HFFc6 (cell line): ENCODE data around the gene HSPA9. TPM values are rescaled to one million over a fixed set of nuclear protein-coding genes. Genes with fewer than 3 reads are reported as not detected.

Experiments
- DNase-seq: peaks from one replicate; pipeline ENCODE4 v3.0.0-alpha.2; 2018
- H3K27ac Mint-ChIP-seq: 2 replicates; pipeline ENCODE4 v1.8.0; 2020; ENCODE audit warnings: mild to moderate bottlenecking, mixed read lengths
- H3K27me3 Mint-ChIP-seq: 2 replicates; pipeline ENCODE4 v1.8.0; 2021; ENCODE audit warnings: mild to moderate bottlenecking, moderate library complexity, mixed read lengths; ENCODE audit not compliant: insufficient read depth
- H3K36me3 Mint-ChIP-seq: 2 replicates; pipeline ENCODE4 v1.8.0; 2021; ENCODE audit warnings: low read depth, mixed read lengths
- H3K4me1 Mint-ChIP-seq: 2 replicates; pipeline ENCODE4 v1.8.0; 2020; ENCODE audit warnings: low read depth, mixed read lengths
- H3K4me3 Mint-ChIP-seq: 2 replicates; pipeline ENCODE4 v1.8.0; 2020; ENCODE audit warnings: mild to moderate bottlenecking, moderate library complexity, mixed read lengths
- H3K9me3 Mint-ChIP-seq: 2 replicates; pipeline ENCODE4 v1.8.0; 2020; ENCODE audit warnings: mild to moderate bottlenecking, mixed read lengths
- CTCF ChIP-seq: fragments of 200-600 bp; sonication (generic); IDR thresholded peaks from 2 replicates; pipeline ENCODE4 v1.5.0; 2021; ENCODE audit warnings: antibody characterized with exemption, mild to moderate bottlenecking
- long read RNA-seq: library from polyadenylated mRNA; unstranded; transcript quantifications from one replicate; pipeline ENCODE4 v2.0.0, GENCODE V29; 2019
- total RNA-seq, 6 experiments: library from RNA; stranded (reverse); fragmentation: NEBNext Ultra II Directional; extraction: Animal tissue kit (Norgen Biotek cat#: 25700); gene quantifications; 2 replicates in 1 of 6; 3 replicates in 5 of 6; pipeline ENCODE4 v1.2.3, GENCODE V29; 2021

Gene HSPA9
- total RNA-seq, result 100 to 1,000 TPM; 193 to 236 (median 210) TPM
- long read RNA-seq, full-length matches to known transcripts, result 306 of 389 reads
- long read RNA-seq, partial matches to known transcripts, result 57 of 389 reads
- long read RNA-seq, other reads (novel, unspliced or antisense), result 26 of 389 reads

GRCh38 chr5:138575194-138576015 is at the start of gene HSPA9:
HSPA9 (minus strand) TSS chr5:138575401; CDS start chr5:138575318, 83 bp downstream.
- Mint-ChIP-seq H3K27ac (peak within 1 kb of the TSS; percentile 100), H3K9me3 (peaks cover 4% of the 10 kb centered on the region), H3K36me3 (peaks cover 31% of the 10 kb centered on the region), H3K4me3 (peak within 1 kb of the TSS; percentile 97), H3K4me1 (peaks cover 26% of the 10 kb centered on the region), H3K27me3 (peaks cover 9% of the 10 kb centered on the region)
- TF ChIP-seq CTCF, result no peak; the same call in 1 of the 2 replicates
- peak; percentile 100 for DNase-seq

- no peaks in the 10 kb centered on the region for H3K36me3 Mint-ChIP-seq
- H3K4me3 Mint-ChIP-seq, result no peak overlapping the region
- H3K27me3 Mint-ChIP-seq, result peaks cover 5% of the 10 kb centered on the region
- no peak for DNase-seq
- peaks cover 17% of the 10 kb centered on the region for H3K4me1 Mint-ChIP-seq
- H3K9me3 Mint-ChIP-seq, result no peaks in the 10 kb centered on the region
- no peak overlapping the region for H3K27ac Mint-ChIP-seq
- TF ChIP-seq CTCF, result no peak
Measured at GRCh38 chr5:138623053-138623452, 47.9 kb upstream of the HSPA9 start.

- H3K27ac Mint-ChIP-seq, result no peak overlapping the region
- no peaks in the 10 kb centered on the region for H3K36me3 Mint-ChIP-seq
- peaks cover 5% of the 10 kb centered on the region for H3K27me3 Mint-ChIP-seq
- no peak overlapping the region for H3K4me3 Mint-ChIP-seq
- no peak for DNase-seq
- H3K4me1 Mint-ChIP-seq, result peaks cover 11% of the 10 kb centered on the region
- no peak for TF ChIP-seq CTCF
- no peaks in the 10 kb centered on the region for H3K9me3 Mint-ChIP-seq
Measured at GRCh38 chr5:138622051-138622450, 46.9 kb upstream of the HSPA9 start.

GRCh38 chr5:138620663-138621224 is 45.5 kb upstream of the HSPA9 start:
- no peak for DNase-seq
- no peak for TF ChIP-seq CTCF
- H3K27me3 Mint-ChIP-seq, result peaks cover 14% of the 10 kb centered on the region
- no peak overlapping the region for H3K27ac Mint-ChIP-seq
- H3K4me1 Mint-ChIP-seq, result no peaks in the 10 kb centered on the region
- no peaks in the 10 kb centered on the region for H3K9me3 Mint-ChIP-seq
- H3K36me3 Mint-ChIP-seq, result no peaks in the 10 kb centered on the region
- H3K4me3 Mint-ChIP-seq, result no peak overlapping the region

- no peaks in the 10 kb centered on the region for H3K9me3 Mint-ChIP-seq
- H3K4me1 Mint-ChIP-seq, result peaks cover 4% of the 10 kb centered on the region; the same call in 1 of the 2 replicates
- H3K27ac Mint-ChIP-seq, result no peak overlapping the region
- TF ChIP-seq CTCF, result no peak
- H3K36me3 Mint-ChIP-seq, result no peaks in the 10 kb centered on the region
- H3K4me3 Mint-ChIP-seq, result no peak overlapping the region
- DNase-seq, result no peak
- peaks cover 23% of the 10 kb centered on the region for H3K27me3 Mint-ChIP-seq
Measured at GRCh38 chr5:138616508-138616907, 41.3 kb upstream of the HSPA9 start.
